ENCODE data around the gene ACAD9.

GRCh38 chr3:128935922-128936321 is 56.5 kb downstream of the ACAD9 start:
- TF ChIP-seq CTCF (IDR thresholded peaks at IDR 0.05; ENCODE audit: insufficient read depth, low read length, poor library complexity, severe bottlenecking) (no peak), EZH2phosphoT487 (conservative IDR thresholded peaks at IDR 0.05; ENCODE audit: low read length) (no peak)
